Iris pigment epithelial cell (primary cell): ENCODE results near the gene NFRKB.
"Not testable (repeated sequence)": the region's sequence is repeated elsewhere in the genome, so short reads cannot be mapped to it uniquely, and the experiment has no call there.

ENCODE experiments used
- DNase-seq: peaks from one replicate; pipeline ENCODE4 v3.0.0-alpha.2; 2011; ENCODE audit warnings: low read depth

Gene NFRKB

GRCh38 chr11:129894278-129895125 is 876 bp downstream of the NFRKB start:
- DNase-seq = peak; percentile 5

DNA sequence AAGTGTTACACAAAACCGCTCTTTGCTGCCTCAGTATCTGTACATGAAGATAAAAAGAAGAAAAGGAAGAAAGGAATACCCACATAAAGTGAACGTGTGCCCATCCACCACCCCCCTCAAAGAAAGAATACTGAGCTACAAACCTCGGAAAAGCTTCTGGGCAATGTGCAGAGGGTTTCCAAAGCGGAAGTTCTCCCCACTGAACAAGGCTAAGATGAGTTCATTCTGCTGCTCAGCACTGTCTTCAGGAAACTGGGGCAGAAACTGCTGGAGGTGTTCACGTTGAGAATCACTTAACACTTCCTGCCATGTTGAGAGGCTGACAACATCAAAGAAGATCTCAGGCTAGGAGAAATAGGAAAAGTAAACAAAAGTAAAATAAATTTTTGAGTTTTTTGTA is 6.9 kb downstream of the NFRKB start:
- DNase-seq = no peak

DNA sequence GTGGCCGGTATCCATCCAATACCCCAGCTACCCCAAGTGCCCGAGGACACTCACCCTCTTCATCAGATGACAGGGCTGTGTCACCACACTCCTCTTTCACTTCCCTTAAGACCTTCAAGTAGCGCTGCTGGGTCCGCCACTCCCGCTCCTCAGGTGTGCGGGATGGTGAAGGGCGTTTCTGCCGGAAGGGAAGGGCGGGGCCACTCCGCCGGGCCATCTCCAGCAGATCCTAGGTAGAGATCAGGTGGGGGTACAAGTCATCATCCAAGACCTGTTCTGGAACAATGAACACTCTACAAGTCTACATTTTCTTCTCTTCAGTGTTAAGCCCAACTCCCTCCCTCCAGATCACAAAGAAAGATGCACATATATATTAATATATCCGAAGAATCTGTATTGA is 10.0 kb downstream of the NFRKB start:
- no peak for DNase-seq

- DNase-seq = no peak
Observed at GRCh38 chr11:129884581-129884980, 10.8 kb downstream of the NFRKB start.

DNA sequence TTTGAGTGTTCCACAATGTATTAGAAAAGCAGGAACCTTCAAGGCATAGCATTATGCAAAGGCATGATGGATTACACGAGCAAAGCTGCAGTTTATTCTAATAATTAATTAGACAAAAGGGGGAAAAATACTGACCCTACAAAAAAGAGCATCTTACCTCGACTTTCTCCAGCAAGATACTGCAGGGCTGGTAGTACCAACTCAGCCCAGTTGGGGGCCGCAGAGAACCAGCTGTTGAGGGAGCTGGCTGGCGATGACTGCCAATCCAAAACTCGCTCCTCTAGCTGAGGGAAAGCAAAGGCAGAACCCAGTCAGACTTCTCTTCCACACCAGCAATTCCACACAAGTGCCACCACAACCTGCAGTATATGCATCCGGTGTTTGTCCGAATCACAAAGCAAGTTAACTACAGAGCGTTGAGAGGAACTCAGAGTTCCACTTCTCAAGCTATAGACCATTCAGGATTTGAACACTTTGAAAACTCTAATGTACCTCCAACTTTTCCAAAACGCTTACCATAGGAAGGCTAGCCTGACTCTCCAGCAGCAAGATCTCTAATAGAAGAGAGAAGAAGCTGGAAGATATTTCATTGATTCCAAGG is 13.7 kb downstream of the NFRKB start:
- peak; percentile 37 for DNase-seq

GRCh38 chr11:129880311-129880710 is 15.1 kb downstream of the NFRKB start:
- no peak for DNase-seq

DNA sequence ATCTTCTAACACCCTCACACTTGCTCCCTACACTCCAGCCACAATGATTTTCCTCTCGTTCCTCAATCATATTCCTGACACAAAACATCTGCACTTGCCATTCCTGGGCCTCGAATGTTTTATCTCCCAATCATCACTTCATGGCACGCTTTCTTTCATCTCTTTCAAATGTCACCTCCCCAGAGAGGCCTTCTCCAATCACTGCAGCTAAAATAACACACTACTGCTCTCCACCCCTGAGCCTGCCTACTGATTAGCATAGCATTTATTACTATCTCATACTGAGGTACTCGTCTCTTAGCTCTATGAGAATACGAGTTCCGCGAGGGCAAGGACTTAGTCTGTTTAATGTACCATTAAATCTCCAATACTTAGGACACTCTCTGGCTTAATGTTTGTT is 23.5 kb downstream of the NFRKB start:
- DNase-seq = no peak

GRCh38 chr11:129868626-129869025 is 26.8 kb downstream of the NFRKB start:
- peak; percentile 82 for DNase-seq

DNA sequence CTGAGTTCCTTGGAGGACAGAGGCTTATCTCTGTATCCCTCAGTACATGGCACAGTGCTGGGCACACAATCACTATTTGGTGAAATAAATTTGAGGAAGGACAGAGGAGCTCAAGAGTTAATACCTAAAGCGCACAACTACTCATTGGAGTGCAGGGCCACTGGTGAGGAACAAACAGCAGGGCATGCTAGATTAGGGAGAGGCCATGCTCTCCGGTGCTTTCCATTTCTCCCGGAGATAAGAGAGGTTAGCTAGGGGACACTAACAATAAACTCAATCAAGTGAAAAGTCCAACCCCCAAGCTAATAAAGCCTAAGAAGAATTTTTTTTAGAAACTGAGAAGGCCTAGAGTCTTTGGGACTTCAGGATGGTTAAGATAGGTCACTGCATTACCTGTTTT is 29.1 kb downstream of the NFRKB start:
- no peak for DNase-seq

DNA sequence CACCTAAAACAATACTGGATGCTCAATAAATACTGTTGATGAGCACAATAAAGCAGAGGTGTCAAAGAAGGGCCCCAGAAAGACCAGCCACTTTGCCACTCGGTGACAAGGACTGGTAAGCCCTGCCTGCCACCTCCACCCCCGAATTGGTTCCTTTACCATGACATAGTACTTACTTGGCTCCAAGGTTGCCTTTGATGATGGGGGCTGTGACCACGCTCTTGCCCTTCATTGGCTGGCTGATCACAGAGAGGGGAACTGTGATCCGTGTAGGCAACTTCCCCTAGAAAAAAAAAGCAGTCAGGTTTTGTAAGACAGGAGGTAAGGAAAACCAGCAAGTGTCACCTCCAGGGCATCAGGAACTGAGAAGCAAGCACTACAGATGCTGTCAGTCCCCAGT is 29.7 kb downstream of the NFRKB start:
- no peak for DNase-seq

DNA sequence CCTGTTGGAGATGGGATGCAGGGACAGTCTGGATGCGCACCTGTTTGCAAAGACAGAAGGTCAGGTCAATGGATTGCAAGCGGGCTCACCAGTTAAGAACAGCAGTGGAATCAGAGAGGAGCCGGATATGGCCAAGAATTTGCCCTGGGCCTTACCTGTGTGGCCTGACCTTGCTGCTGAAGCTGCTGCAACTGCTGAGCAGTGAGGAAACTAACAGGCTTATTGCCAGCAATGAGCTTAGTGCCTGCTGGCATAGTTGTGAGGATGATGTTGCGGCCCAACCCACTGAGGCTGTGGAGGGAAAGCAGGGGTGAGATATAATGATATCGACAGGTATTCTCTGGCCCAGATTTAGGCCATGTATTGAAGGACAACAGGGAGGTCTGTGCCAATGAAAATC is 30.6 kb downstream of the NFRKB start:
- no peak for DNase-seq

DNA sequence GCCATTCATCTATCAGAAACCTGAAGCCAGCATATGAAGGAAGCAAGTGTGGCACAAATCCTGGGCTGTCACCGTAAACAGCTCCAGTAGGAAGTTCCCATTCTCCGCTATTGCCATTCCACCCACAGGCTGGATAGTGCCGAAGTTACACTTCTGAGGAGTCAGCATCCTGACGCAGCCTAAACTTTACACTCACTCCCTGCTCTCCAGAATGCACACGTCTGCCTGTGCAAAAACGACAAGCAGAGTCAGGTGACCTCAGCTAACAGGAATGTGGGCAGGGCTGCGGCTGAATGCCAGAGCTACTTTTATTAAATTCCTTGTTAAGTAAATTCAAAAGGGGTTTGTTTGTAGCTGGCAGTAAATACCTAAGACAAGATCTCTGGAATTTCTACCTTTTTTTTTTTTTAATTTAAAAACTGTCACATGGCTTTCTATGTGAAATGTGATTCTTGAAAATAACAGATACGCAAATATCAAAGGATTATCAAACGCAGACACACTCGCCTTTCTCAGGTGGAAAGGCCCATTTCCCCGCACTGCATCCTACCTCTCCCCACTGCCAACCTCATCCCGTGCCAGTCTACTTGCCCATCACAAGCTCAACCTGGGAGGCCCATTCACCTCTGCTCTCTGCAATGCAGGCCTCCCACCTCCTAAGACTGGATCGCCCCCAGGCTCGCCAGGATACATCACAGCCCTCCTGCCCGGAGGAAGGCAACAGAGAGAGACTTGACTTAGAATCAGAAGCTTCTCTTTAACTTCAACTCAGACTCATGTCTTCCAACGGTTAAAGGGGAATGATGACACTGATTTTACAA is 33.5 kb downstream of the NFRKB start:
- DNase-seq = peak; percentile 96

GRCh38 chr11:129856036-129856435 is 39.3 kb downstream of the NFRKB start:
- DNase-seq = no peak

DNA sequence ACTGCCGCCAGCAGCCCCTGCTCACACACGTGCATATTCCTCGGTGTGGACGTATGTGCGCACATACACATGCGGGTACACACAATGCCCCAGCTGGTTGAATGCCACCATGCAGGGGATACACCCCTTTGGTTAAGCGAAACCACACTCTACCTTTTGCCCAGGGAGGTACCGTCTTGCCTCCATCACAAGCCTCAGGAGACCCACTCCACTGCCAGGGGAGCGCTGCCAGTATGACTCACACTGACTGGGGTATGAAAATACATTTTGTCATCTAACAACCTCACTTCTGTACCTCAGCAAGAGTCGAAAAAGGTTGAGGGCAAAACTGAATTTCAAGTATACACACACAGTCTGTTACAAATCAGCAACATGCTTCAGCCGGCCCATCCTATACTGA is 40.3 kb downstream of the NFRKB start:
- DNase-seq = no peak

- no peak for DNase-seq
Observed at GRCh38 chr11:129854232-129854805, 41.1 kb downstream of the NFRKB start.

DNA sequence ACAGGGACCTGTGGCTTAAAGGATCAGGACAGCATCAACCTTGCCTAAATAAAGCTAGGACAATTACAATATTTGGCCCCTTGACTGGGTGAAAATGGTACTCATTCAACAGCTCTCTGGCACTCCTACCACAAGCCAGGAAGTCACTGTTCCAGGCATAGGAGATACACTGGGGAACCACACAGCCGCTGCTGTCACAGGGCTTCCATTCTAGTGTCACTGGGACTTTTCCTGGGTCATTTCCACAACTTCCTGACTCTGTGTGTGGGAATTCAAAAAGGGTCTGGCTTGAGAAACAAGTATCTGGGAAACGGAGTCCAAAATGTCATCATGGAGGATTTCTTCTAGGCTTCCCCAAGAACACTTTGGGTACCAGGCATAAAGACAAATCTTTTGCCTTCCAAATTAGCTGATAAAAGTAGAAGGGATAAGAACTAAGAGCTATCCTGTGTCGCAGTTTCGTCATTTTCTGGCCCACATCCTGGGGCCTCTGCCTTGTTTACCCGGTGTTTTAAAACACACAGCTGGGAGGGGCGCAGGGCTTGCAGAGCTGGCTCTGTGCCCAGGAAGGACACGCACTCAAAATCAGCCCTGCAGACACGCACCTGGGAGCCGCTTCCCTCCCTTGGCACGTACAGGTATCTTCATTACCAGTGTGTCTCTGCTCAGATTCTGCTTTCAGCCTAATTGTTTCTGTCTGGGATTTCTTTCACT is 41.7 kb downstream of the NFRKB start:
- DNase-seq = peak; percentile 50

GRCh38 chr11:129852125-129852740 is 43.1 kb downstream of the NFRKB start:
- peak; percentile 49 for DNase-seq

DNA sequence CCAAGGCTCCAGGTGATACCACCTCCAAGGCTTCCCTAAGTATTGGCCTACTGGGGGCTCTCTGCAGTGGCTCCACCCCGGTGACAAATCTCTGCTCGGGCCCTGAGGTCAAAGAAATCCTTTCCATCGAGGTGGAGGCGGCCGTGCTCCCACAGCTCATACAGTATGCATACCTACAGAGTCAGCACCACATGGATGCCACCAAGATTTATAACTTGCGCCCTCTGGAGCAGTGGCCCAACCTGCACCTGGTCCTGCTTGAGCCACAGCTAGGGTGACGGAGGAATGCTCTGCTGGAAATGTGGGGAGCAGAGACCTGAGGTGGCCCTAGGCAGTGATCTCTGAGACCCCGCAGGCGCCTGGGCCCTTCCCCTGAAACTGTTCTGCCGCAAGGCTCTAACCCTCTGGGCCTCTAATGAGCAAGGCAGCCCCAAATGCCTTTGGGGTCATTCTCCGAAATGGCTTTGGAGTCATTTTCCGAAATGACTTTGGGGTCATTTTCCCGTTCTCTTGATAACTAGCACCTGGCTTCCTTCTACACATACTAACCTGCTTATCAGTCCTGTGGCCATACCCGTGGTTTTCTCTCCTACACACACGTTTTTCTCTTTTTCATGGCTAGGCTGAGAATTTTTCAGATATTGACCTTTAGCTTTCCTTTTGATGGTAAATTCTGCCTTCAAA is 45.8 kb downstream of the NFRKB start:
- DNase-seq = no peak

DNA sequence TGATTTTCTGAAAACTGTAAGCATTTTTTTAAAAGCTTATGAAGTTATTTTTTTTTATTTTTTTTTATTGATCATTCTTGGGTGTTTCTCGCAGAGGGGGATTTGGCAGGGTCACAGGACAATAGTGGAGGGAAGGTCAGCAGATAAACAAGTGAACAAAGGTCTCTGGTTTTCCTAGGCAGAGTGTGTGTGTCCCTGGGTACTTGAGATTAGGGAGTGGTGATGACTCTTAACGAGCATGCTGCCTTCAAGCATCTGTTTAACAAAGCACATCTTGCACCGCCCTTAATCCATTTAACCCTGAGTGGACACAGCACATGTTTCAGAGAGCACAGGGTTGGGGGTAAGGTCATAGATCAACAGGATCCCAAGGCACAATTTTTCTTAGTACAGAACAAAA is 48.0 kb downstream of the NFRKB start:
- not testable (repeated sequence) for DNase-seq

DNA sequence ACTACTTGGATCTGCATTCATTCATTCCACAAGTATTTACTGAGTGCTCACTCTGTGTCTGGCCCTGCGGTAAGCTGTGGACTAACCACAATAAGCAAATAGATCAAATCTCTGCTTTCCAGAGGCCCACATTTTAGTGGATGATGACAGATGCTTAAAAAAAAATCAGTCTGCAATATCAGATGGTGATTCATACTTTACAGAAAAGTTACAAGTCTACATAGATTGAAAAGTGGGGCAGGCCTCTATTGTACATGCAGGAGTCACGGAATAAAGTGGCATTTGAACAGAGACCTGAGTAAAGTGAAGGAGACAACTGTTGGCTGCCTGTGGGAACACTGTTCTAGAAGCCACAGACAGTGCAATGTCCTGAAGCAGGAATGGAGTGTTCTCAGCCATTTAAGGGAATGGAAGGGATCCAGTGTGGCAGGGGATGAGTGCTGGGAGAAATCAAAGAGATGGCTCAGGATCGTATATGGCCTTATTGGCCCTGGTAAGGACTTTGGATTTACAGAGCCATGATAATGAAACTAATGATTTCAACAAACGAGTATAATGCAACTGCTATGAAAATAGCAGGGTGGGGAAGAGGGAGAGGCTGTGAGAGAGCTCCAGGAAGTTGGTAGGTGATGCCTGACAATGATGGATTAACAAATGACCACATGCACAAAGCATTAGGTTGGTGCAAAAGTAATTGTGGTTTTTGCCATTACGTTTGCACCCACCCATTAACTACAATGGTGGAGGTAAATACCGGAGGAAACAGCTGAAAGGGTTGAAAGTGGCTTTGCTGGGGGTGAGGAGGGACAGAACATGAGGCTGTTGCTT is 48.7 kb downstream of the NFRKB start:
- DNase-seq = peak; percentile 98
